ENCODE measurements around the gene NCKAP5. TPM values are rescaled to one million over a fixed set of nuclear protein-coding genes. Genes with fewer than 3 reads are reported as not detected.

NCKAP5 gene
- total and polyA plus RNA-seq, 2 of the 8 experiments (the other 6 are each of a cell fraction or from before 2014, with no cell fraction given): 0.27 to 0.86 TPM

- Histone ChIP-seq H3K9me3 (ENCODE audit: insufficient read depth in 2 of 2, low read depth in 1 of 2, low read length in 1 of 2) (no peaks in the 10 kb centered on the region), H2BK120ac (replicated peaks; ENCODE audit: low read depth, low read length) (no peak overlapping the region), H3K56ac (replicated peaks; ENCODE audit: insufficient read length, low read depth, low read length) (no peak overlapping the region), H2BK20ac (ENCODE audit: low read length) (no peak overlapping the region), H3K4me1 (replicated peaks in 1 of 4; ENCODE audit: control insufficient read depth in 3 of 4, insufficient read depth in 4 of 4, low read length in 3 of 4) (peaks cover 0 to 7% (median 0%) of the 10 kb centered on the region in 4 experiments; a peak in 2 of 7 replicates), H2BK12ac (ENCODE audit: low read depth, low read length) (no peak overlapping the region), H3K23ac (ENCODE audit: insufficient read length) (no peak overlapping the region), H3K79me1 (ENCODE audit: low read depth, low read length) (no peaks in the 10 kb centered on the region), H3K4me2 (ENCODE audit: insufficient read depth in 1 of 2, low read depth in 2 of 2, low read length in 2 of 2) (no peak overlapping the region), H4K5ac (ENCODE audit: insufficient read length, low read depth, low read length) (no peak overlapping the region), H2AFZ (ENCODE audit: low read length) (0 out of 2 replicates have a peak overlapping the region, but pooled peaks have one; percentile 52), H4K8ac (ENCODE audit: extremely low read depth, insufficient read depth, low read length) (no peak overlapping the region), H3K9ac (replicated peaks in 1 of 4; ENCODE audit: extremely low read depth in 1 of 4, low read depth in 3 of 4, low read length in 3 of 4) (no peak overlapping the region; a peak in 1 of 7 replicates), H2AK5ac (ENCODE audit: low read depth, low read length) (no peak overlapping the region), H3K79me2 (ENCODE audit: control insufficient read depth in 1 of 2, insufficient read depth in 2 of 2, low read length in 2 of 2) (no peaks in the 10 kb centered on the region), H2BK15ac (ENCODE audit: low read length) (no peak overlapping the region), H2BK5ac (ENCODE audit: low read depth, low read length) (no peak overlapping the region), H3K14ac (ENCODE audit: insufficient read length) (no peak overlapping the region), H3K27ac (ENCODE audit: low read depth, low read length) (no peak overlapping the region), H4K20me1 (replicated peaks in 1 of 2; ENCODE audit: control insufficient read depth in 1 of 2, insufficient read depth in 2 of 2, low read length in 2 of 2) (no peaks in the 10 kb centered on the region), H3K36me3 (ENCODE audit: control insufficient read depth in 2 of 4, insufficient read depth in 4 of 4, low read length in 3 of 4) (no peaks in the 10 kb centered on the region), H3K18ac (ENCODE audit: extremely low read depth, low read length) (no peak overlapping the region), H3K27me3 (replicated peaks in 1 of 4; ENCODE audit: control insufficient read depth in 3 of 4, extremely low read depth in 1 of 4, insufficient read depth in 3 of 4, low read length in 3 of 4) (no peaks in the 10 kb centered on the region), H3K4ac (replicated peaks; ENCODE audit: insufficient read length, low read depth, low read length) (no peak overlapping the region), H4K91ac (replicated peaks; ENCODE audit: insufficient read length, low read length) (no peak overlapping the region), H3K4me3 (ENCODE audit: extremely low read depth in 1 of 4, insufficient read depth in 2 of 4, low read depth in 3 of 4, low read length in 4 of 4) (no peak overlapping the region), H3K23me2 (ENCODE audit: low read depth, low read length) (no peaks in the 10 kb centered on the region)
- FAIRE-seq (no peak), DNase-seq (ENCODE audit: low read depth in 1 of 2, low spot score in 2 of 2) (no peak)
- 76% methylated on average over 2 of the region's 2 CpGs; no CpG with 5 or more reads in 1 of the 2 experiments for WGBS, 2 experiments (ENCODE audit: extremely low coverage in 1 of 2, insufficient coverage in 1 of 2, insufficient read length in 1 of 2, insufficient replicate concordance in 2 of 2, low coverage in 1 of 2, low lambda C conversion rate in 2 of 2, missing lambda C conversion rate in 1 of 2)
- CTCF ChIA-PET (ENCODE audit: partially characterized antibody): no interaction called here
- POLR2A ChIA-PET (ENCODE audit: partially characterized antibody): no interaction called here
- TF ChIP-seq MAFK (IDR thresholded peaks at IDR 0.05; ENCODE audit: low read depth, low read length): no peak
- no peak for TF ChIP-seq EZH2 (IDR thresholded peaks at IDR 0.05; ENCODE audit: low read depth, low read length, severe bottlenecking)
Observed at GRCh38 chr2:133342286-133343017, 225.8 kb downstream of the NCKAP5 start.
